Right lobe of liver (tissue), 4 donors: ENCODE results near the gene FDXACB1.

Experiments used
- POLR2A ChIP-seq: fragments of 450-650 bp; IDR thresholded peaks from one replicate; pipeline ENCODE4 v1.6.1; 2017; ENCODE audit warnings: antibody characterized with exemption, mild to moderate bottlenecking
- TF ChIP-seq, protein P1 (sequence below), 4 donors: fragments of 200-600 bp in 3 of 4; fragments of 450-650 bp in 1 of 4; IDR thresholded peaks; one replicate each; pipeline versions ENCODE4 v1.5.1 to v1.8.0; 2016 to 2022; ENCODE audit warnings: antibody characterized with exemption in 4 of 4, mild to moderate bottlenecking in 2 of 4
- donor health status: DM: no; HTN: no; CAD: no.
- donor health status: DM: no; HTN: no; CAD: no.
- donor health status: DM: no; HTN: yes; CAD: no.

DNA sequence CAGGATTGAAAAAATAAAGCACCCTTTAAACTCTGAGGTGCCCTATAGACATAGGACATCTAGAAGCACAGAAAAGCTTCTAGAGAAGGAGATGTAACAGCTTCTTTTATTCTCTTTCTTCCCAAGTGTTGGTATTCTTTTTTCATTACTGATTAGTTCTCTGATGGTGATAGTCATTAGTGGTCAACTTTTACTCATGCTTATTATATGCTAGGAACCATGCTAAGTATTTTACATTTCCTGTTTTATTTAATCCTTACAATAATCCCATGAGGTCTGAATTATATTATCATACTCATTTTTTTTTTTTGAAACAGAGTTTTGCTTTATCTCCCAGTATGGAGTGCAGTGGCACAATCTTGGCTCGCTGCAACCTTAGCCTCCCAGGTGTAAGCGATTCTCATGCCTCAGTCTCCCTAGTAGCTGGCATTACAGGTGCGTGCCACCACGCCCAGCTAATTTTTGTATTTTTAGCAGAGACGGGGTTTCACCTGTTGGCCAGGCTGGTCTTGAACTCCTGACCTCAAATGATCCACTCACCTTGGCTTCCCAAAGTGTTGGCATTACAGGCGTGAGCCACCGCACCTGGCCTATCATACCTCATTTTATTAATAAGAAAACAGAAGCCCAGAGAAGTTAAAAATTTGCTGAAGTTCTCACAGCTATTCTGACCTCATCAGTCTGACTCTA, 42.7 kb upstream of the FDXACB1 start:
- TF ChIP-seq, protein P1, sequence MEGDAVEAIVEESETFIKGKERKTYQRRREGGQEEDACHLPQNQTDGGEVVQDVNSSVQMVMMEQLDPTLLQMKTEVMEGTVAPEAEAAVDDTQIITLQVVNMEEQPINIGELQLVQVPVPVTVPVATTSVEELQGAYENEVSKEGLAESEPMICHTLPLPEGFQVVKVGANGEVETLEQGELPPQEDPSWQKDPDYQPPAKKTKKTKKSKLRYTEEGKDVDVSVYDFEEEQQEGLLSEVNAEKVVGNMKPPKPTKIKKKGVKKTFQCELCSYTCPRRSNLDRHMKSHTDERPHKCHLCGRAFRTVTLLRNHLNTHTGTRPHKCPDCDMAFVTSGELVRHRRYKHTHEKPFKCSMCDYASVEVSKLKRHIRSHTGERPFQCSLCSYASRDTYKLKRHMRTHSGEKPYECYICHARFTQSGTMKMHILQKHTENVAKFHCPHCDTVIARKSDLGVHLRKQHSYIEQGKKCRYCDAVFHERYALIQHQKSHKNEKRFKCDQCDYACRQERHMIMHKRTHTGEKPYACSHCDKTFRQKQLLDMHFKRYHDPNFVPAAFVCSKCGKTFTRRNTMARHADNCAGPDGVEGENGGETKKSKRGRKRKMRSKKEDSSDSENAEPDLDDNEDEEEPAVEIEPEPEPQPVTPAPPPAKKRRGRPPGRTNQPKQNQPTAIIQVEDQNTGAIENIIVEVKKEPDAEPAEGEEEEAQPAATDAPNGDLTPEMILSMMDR (IDR thresholded peaks at IDR 0.05): no peak
- no peak for TF ChIP-seq POLR2A
